Inferior parietal cortex (tissue), 1 donor: ENCODE results near the gene LMBR1.
"Not testable (repeated sequence)": the region's sequence is repeated elsewhere in the genome, so short reads cannot be mapped to it uniquely, and the experiment has no call there.

ENCODE experiments used
- DNase-seq: peaks from one replicate; pipeline ENCODE4 v3.0.0-alpha.2; 2016; ENCODE audit errors: extremely low spot score

The LMBR1 gene

DNA sequence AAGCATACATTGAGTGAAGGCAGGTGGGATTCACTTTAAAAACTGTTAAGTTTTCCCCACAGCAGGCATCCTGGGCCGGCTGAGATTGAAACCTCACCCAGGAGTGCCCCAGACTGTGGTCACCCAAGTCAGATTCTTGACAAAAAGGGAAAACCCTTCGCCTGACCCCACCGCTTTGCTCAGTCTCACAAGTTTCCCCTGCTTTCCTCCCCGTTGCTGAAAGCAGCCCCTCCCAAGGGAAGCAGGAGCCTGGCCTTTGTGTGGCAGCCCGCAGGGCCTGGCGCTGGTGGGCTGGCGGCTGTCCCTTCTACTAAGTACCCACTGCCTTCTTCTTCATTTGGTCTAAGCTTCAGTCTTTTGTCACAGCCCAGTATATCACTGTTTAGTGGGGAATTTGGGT is 236.4 kb downstream of the LMBR1 start:
- DNase-seq, result no peak

DNA sequence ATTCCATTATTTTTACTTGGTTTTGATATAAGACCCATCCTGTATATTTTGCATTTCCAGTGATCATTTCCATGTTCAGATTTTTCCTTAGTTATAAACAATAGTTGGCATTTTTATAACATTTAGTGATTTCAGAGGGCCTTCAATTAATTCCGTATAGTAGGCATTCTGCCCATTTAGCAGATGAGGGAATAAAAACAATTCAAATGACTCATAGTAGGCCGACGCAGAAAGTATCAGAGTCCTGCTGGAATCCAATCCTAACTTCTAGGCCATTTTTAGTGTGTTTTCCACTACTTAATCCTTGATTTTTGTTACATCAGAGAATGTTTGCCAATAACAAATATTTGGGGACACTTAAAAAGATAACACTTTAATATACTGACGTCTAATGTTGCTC is 237.0 kb downstream of the LMBR1 start:
- no peak for DNase-seq

DNA sequence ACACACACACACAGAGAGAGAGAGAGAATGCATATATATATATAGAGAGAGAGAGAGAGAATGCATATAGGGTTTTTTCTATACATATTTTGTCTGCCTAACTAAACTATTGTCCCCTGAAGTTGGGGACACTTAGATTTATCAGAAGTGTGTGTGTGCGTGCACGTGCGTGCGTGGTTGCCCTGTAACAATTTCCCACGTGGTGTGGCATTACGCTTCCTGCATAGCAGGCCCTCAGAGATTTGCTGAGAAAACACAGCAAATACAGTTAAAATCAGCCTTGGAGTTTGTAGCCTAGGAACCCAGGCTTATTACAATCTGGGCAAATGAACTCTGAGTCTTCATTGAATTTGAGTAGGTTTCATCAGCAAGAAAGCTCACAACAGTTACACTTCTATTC is 237.7 kb downstream of the LMBR1 start:
- DNase-seq, result no peak

DNA sequence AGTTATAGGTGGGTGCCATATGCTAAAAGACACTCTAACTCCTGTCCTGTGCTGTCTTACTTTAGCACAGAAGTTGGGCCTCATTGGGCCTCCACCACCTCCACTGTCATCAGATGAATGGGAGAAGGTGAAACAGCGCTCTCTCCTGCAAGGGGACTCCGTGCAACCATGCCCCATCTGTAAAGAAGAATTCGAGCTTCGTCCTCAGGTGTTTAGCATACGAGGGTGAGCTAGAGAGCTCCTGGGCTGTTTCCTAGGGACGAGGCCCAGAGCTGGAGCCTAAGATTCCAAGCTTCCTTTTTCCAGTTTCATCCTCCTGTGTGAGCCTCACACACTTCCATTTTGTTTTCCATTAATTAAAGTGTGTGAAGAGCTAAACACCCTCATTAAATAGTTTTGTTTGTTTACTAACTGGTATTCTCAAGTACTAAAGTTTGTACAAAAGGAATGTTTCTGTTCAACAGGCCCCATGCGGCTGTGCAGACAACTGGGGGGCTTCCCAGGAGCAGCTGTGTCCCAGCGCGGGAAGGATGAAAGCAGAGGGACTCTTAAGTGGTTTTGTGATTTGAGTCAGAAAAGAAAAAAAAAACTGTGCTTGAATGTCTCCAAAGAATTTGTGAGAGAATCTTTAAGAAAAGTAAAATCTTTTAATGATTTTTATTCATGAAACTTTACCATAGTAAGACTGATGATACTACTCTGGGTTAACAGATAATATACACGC is 238.3 kb downstream of the LMBR1 start:
- no peak for DNase-seq

DNA sequence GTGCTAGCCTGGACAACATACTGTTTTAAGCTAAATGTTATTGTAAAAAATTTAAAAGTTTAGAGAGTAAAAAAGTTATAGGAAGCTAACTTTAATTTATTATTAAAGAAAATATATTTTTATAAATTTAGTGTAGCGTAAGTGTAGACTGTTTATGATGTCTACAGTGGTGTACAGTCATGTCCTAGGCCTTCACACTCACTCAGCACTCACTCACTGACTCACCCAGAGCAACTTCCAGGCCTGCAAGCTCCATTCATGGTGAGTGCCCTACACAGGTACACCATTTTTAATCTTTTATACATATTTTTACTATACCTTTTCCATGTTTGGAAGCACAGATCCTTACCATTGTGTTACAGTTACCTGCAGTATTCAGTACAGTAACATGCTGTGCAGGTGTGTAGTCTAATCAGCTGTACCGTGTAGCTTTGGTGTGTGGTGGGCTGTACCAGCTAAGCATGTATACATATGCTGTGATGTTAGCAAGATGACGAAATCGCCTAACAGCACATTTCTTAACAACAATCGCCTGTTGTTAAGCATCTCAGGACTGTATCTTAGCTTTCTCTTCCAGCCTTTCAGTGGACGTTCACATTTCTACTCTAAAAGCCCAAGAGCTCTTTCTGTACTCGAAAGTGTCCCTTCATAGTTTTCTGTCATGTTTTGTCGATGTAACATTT is 240.0 kb downstream of the LMBR1 start:
- no peak for DNase-seq

DNA sequence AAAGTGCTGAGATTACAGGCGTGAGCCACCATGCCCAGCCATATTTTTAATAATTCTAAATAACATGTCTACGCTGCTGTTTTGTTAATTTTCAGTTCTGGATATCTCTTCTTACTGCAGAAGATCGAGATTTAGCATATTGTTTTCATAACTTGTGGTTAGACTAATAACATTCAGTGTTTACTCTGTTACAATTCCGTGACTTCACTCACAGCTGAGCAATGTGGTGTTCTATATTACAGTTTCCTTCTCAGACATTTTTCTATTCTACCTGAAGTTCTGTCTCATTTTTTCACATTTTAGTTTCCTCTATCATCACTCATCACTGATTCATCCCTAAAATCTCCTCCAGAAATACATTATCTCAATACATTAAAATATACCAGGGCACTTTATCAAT is 241.5 kb downstream of the LMBR1 start:
- no peak for DNase-seq

DNA sequence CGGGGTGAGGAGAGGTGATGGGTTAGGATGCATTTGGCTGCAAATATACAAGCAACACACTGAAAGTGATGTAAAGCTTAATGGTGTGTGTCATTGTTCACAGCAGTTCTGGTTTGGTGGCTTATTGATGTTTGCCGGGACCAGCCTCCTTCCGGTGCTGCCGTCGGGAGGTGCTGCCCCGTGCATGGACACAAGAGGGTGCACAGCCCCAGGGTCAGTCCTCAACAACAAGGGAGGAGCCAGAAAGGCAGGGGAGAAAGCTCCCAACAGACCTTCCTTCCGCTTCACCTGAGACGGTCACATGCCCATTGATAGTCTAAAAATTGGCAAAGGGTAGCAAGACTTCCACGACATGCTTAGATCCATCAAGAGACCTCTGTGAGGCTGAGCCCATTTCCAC is 242.9 kb downstream of the LMBR1 start:
- no peak for DNase-seq

DNA sequence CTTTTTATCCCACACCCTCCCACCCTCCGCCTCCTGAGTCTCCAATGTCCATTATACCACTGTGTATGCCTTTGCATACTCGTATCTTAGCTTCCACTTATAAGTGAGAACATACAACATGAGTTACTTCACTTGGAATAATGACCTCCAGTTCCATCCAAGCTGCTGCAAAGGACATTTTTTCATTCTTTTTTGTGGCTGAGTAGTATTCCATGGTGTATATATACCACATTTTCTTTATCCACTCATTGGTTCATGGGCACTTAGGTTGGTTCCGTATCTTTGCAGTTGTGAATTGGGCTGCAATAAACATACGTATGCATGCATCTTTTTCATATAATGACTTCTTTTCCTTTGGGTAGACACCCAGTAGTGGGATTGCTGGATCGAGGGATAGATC is 245.7 kb downstream of the LMBR1 start:
- not testable (repeated sequence) for DNase-seq

DNA sequence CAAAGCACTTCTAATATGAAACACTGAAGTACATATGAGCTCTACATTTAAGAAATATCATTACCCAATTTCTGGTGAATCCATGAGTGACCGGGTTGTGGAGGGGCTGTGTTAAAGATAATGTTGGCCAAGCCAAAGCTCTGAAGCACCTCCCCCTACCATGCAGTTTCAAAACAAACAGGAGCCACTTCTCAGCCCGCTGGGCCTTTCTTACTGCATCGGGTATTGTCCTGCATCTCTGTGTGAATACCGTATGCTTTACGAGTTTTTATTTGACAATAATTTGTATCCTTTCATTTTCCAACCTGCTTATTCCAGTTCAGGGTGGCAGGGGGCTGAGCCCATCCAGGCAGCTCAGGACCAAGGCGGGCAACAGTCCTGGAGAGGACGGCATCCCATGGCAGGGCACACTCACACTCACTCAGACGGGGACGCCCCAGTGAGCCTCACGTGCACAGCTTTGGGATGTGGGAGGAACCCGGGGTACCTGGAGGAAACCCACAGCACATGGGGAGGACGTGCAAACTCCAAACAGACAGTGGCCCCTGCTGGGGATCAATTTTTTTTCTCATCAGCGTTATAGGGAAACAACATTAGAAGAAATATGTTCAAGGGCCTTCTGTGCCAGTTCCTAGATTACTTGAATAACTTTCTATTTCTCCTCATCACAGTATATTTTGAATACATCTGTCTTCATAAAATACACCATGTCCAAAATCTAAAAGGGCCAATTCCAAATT is 250.5 kb downstream of the LMBR1 start:
- no peak for DNase-seq

DNA sequence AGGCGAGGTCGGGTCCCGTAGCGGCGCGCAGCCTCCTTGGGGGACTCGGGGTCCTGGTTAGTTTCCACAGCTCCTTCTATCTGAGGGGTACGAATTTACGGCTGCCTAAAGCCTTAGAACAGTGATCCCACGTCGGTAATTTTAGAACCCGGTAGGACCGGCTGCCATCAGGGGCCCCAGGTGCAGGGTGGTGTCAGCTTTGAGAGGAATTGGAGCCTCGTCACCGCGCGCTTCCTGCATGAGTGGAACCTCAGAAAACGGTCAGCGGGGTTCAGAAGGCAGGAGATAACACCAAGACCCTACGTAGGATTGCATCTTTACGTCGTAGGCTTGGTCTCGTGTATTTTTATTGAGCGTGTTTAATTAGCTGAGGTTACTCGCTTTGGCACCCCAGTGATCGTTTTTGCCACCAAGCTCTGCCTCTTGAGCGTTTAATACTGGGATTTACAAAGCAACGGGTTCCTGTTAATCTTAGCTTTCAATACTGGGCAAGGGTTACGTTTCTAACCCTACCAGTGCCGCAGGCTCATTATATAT is 252.0 kb downstream of the LMBR1 start:
- DNase-seq, result no peak

DNA sequence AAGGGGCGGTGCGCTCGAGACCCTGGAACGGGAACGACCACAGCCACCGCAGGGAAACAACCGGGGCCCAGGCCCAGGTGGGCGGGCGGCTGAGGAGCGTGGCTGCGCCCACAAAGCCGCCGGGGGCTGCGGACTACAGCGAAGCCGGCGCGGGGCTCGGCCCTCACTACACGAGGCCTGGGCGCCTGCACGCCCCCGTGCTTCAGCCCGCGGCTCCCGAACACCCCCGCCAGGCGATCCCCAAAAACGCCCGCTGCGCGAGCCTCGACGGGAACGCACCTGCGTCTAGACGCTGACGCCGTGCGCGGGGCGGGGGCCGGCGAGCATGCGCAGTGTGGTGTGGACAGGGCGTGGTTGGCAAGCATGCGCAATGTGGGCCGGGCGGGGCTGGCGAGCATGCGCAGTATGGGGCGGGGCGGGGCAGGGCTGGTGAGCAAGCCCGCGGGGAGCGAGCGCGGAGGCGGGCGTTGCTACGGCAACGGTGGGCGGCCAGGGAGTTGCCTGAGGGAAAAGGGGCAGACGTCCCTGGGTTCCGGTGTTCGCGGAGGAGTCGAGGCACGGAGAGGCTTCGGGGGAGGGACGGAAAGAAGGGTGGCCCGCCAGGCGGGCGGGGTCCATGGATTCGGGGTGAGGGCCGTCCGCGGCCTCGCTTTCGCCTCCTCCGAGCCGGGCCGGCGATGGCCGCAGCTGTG is 252.6 kb downstream of the LMBR1 start, which contains the start of gene RNF32:
Gene RNF32 (plus strand): TSS at position 518 of the 692 bp plus-strand sequence. CDS start 3,104 bp downstream, outside the sequence.
- peak; percentile 80 for DNase-seq

DNA sequence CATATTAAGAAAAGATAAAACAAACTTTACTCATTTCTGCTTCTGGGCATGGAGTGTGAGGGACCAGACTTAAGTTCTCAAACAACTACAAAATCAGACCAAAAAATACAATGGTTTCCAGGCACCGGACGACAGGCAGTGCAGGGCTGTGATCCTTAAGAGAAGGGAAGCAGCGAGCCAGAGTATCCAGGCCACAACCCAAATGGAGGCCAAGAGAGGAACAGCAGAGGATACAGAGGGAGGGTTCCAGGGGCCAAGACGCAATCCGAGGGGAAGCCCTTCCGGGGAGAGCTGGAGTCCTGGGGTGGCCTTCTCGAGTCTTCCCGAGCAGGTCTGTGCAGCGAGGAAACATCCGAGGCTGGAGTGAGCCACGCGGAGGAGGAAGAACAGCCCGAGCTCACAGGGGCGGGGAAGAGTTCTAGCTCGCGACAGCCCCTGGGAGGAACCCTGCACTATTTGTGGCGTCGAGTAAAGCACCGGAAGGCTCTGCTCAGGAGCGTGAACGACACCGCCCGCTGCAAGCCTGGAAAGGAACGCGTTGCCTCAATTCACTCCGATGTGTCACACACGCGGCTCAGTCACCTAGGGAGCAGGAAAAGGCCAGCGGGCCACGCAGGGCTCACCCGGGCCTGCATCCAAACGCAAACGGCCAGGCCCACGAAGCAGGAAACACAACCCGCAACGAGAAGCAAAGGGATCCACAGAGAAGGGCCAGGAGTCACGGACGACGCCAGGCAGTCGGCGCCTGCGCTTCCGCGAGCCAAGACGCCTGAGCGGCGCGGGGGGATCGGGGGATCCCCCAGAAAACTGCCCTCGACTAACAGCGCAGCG is 253.3 kb downstream of the LMBR1 start:
- DNase-seq, result peak; percentile 7

DNA sequence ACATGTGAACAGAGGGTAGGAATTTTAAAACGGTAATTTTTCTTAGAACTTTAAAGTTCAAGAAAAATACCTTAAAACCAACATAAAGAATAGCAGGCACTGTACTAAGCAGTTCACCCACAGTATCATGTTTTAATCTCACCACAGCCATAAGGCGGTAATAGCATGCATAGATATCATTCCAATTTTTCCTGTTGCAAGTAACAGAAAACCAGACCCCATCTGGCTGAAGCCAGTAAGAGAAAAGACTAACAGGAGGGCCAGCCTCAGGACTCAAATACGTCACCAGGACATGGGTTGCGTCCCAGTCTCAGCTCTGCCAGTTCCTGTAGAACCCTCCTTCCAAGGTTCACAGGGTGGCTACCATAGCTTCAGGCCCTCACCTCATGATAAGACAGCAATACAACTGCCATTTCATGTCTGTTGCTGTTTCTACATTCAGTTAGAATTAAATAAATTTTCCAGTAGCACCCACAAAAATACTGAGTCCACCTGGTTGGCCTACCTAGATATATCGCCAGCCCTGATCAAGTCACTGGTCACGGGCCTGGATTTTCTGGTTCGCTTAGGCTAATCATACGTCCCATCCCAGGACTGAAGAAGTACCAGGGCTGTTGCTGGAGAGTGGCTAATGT is 254.4 kb downstream of the LMBR1 start:
- DNase-seq, result no peak

DNA sequence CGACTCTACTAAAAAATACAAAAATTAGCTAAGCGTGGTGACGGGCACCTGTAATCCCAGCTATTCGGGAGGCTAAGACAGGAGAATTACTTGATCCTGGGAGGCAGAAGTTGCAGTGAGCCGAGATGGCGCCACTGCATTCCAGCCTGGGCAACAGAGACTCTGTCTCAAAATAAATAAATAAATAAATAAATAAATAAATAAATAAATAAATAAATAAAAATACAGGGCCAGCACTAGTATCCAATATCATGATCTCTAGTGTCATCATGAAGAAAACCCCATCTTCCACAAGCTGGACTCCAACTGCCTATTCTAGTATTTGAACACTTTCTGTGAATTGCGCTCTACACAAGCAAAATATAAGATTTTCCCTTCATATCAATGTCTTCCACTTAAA is 255.9 kb downstream of the LMBR1 start:
- not testable (repeated sequence) for DNase-seq

DNA sequence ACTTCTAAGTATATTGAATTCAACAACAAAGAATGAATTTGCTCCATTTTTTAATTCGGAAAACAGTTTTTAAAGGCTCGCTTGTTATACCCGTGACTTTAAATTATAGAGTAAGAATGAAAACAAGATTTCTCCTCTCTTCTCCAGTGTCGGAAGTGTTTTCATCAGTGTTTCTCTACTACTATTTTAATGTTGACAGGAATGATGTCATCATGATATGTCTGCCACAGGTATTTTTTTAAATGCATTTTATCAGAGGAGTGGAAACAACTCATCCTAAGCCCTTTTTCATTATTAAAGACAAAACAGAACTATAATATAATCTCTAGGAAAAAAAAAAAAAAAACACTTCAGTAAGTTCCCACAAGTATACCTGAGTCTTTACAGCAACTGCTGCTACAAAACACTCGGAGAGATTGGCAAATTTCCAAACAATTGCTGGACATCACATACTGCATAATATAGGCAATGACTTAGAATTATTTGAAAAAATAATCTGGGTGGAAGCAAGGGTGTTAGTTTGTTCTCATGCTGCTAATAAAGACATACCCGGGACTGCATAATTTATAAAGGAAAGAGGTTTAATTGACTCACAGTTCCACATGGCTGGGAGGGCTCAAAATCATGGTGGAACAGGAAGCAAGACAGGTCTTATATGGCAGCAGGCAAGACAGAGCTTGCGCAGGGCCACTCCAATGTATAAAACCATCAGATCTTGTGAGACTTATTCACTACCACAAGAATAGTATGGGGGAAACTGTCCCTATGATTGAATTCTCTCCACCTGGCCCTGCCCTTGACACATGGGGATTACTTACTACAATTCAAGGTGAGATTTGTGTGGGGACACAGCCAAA is 257.2 kb downstream of the LMBR1 start:
- no peak for DNase-seq

DNA sequence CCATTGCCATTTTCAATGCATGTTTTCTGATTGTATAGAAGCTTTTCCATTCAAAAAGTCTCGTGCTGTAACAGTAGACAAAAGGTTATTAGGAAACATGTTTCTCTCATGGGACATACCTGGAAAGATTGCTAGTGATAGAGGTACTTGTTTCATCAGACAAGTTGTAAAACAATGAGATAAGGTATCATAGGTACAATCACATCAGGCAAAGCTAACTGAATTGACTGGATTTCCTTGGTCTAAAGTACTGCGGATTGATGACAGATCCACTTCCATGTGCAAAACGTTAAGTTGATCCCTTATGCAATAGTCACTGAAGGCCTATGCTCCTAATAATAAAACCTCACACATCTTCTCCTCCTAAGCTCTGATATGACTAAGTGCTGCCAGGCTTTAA is 258.9 kb downstream of the LMBR1 start:
- no peak for DNase-seq

DNA sequence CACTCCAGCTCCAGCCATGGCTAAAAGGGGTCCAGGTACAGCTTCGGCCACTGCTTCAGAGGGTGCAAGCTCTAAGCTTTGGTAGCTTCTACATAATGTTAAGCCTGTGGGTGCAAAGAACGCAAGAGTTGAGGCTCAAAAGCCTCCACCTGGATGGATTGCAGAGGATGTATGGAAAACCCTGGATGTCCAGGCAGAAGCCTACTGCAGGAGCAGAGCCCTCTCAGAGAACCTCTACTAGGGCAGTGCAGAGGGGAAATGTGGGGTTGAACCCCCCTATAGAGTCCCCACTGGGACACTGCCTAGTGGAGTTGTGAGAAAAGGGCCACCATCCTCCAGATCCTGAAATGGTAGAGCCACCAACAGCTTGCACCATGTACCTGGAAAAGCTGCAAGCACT is 263.1 kb downstream of the LMBR1 start:
- no peak for DNase-seq

DNA sequence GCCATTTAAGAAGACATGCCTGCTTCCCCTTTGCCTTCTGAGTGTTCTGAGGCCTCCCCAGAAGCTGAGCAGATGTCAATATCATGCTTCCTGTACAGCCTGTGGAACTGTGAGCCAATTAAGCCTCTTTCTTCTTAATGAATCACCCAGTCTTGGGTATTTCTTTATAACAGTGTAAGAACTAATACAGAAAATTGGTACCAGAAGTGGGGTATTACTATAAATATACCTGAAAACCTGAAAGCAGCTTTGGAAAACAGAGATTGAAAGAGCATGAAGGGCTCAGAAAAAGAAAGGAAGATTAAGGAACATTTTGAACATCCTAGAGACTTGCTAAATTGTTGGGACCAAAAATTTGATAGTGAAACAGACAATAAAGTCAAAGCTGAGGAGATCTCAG is 264.4 kb downstream of the LMBR1 start:
- DNase-seq, result no peak
